KMS-11 (cell line): ENCODE data around the gene KCNQ2.

Experiments used
- H2AFZ ChIP-seq: fragments of 200-600 bp; sonication (generic); 2 replicates; pipeline ENCODE4 v1.6.1; 2016; ENCODE audit warnings: antibody characterized with exemption, mixed run types, low read depth
- H3K27ac ChIP-seq: fragments of 200-600 bp; sonication (generic); 2 replicates; pipeline ENCODE4 v1.6.1; 2016; ENCODE audit warnings: mild to moderate bottlenecking, mixed run types
- H3K27me3 ChIP-seq: fragments of 200-600 bp; sonication (generic); 2 replicates; pipeline ENCODE4 v1.6.1; 2017; ENCODE audit warnings: mild to moderate bottlenecking, low read depth, mixed run types, moderate library complexity; ENCODE audit not compliant: insufficient read depth
- H3K36me3 ChIP-seq: fragments of 200-600 bp; sonication (generic); 2 replicates; pipeline ENCODE4 v1.6.1; 2017; ENCODE audit warnings: mild to moderate bottlenecking, mixed run types; ENCODE audit not compliant: insufficient read depth
- H3K4me1 ChIP-seq: fragments of 200-600 bp; sonication (generic); 2 replicates; pipeline ENCODE4 v1.6.1; 2016; ENCODE audit warnings: mild to moderate bottlenecking, low read depth, mixed run types; ENCODE audit not compliant: poor library complexity, severe bottlenecking
- H3K4me2 ChIP-seq: fragments of 200-600 bp; sonication (generic); 2 replicates; pipeline ENCODE4 v1.7.0; 2016; ENCODE audit warnings: mild to moderate bottlenecking, mixed run types
- H3K4me3 ChIP-seq: fragments of 200-600 bp; sonication (generic); IDR thresholded peaks from 2 replicates; pipeline ENCODE4 v1.6.1; 2017; ENCODE audit warnings: low read depth, low read length, mixed read lengths; ENCODE audit not compliant: insufficient read depth
- H3K79me2 ChIP-seq: fragments of 200-600 bp; sonication (generic); 2 replicates; pipeline ENCODE4 v1.6.1; 2016; ENCODE audit warnings: low read depth, mixed run types; ENCODE audit not compliant: insufficient read depth
- H3K9ac ChIP-seq: fragments of 200-600 bp; sonication (generic); 2 replicates; pipeline ENCODE4 v1.6.1; 2016; ENCODE audit warnings: mild to moderate bottlenecking, mixed run types
- H4K20me1 ChIP-seq: fragments of 200-600 bp; sonication (generic); 2 replicates; pipeline ENCODE4 v1.6.1; 2016; ENCODE audit warnings: mild to moderate bottlenecking, mixed run types; ENCODE audit not compliant: insufficient read depth
- TF ChIP-seq, protein P1 (sequence below): fragments of 200-600 bp; sonication (generic); conservative IDR thresholded peaks from 2 replicates; pipeline ENCODE4 v1.6.1; 2017; ENCODE audit warnings: low read depth, mild to moderate bottlenecking, antibody characterized with exemption, low read length, moderate library complexity, mixed read lengths

KCNQ2 gene

DNA sequence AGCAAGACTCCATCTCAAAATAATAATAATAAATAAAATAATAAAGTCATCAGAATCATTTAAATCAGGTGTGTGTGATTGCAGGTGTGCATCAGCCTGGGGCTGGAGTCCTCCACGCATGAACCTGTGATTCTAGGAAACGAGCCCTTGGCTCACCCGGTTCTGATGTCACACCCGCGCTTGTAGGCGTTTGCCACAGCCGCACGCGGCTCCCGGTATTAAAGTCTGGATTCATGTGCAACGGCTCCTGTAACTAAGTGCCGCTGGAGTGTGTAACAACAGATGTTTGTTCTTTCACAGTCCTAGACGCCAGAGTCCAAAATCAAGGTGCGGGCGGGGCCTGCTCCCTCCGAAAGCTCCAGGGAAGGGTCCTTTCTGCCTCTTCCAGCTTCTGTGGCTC lies 45.2 kb downstream of the KCNQ2 start:
- no peak overlapping the region for H2AFZ ChIP-seq
- H3K9ac ChIP-seq: no peak overlapping the region
- H3K27me3 ChIP-seq: peaks cover 90% of the 10 kb centered on the region
- TF ChIP-seq, protein P1, sequence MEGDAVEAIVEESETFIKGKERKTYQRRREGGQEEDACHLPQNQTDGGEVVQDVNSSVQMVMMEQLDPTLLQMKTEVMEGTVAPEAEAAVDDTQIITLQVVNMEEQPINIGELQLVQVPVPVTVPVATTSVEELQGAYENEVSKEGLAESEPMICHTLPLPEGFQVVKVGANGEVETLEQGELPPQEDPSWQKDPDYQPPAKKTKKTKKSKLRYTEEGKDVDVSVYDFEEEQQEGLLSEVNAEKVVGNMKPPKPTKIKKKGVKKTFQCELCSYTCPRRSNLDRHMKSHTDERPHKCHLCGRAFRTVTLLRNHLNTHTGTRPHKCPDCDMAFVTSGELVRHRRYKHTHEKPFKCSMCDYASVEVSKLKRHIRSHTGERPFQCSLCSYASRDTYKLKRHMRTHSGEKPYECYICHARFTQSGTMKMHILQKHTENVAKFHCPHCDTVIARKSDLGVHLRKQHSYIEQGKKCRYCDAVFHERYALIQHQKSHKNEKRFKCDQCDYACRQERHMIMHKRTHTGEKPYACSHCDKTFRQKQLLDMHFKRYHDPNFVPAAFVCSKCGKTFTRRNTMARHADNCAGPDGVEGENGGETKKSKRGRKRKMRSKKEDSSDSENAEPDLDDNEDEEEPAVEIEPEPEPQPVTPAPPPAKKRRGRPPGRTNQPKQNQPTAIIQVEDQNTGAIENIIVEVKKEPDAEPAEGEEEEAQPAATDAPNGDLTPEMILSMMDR: no peak
- H3K4me3 ChIP-seq: no peak overlapping the region
- H3K36me3 ChIP-seq: no peaks in the 10 kb centered on the region
- no peaks in the 10 kb centered on the region for H4K20me1 ChIP-seq
- H3K27ac ChIP-seq: no peak overlapping the region
- no peaks in the 10 kb centered on the region for H3K79me2 ChIP-seq
- no peaks in the 10 kb centered on the region for H3K4me1 ChIP-seq
- no peak overlapping the region for H3K4me2 ChIP-seq

DNA sequence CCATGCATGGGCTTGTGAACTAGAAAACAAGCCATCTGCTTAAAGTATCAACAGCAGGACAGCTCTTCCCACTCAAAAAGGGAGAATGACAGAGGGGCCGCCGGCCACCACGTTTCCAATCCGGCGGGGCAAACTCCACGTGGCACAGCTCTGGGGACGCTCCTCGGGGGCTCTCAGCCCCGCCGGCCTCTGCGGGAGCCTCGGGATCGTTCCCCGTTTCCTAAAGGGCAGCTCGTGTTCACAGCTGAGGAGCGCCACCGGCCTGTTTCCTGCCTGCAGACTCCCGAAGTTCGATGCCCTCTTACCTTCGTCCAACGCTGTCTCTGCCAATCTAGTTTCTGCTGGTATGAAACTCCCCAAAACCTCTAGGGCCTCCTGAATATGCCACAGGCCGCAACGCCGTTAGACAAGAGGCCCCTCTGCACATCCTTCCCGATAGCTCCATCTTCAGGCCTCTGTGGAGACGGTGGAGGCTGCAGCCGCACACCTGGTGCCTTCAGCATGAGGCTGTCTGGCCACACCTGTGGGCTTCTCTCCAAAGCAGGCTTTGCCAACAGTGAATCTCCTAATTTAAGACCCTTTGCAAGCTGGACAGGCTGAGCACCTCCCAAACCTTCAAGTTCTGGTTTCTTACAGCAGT lies 46.5 kb downstream of the KCNQ2 start:
- no peak overlapping the region for H3K4me3 ChIP-seq
- H3K79me2 ChIP-seq: no peaks in the 10 kb centered on the region
- no peak overlapping the region for H3K27ac ChIP-seq
- peaks cover 98% of the 10 kb centered on the region for H3K27me3 ChIP-seq
- TF ChIP-seq, protein P1: no peak
- H3K9ac ChIP-seq: no peak overlapping the region
- no peak overlapping the region for H2AFZ ChIP-seq
- H3K4me2 ChIP-seq: no peak overlapping the region
- no peaks in the 10 kb centered on the region for H3K36me3 ChIP-seq
- no peaks in the 10 kb centered on the region for H4K20me1 ChIP-seq
- H3K4me1 ChIP-seq: no peaks in the 10 kb centered on the region

DNA sequence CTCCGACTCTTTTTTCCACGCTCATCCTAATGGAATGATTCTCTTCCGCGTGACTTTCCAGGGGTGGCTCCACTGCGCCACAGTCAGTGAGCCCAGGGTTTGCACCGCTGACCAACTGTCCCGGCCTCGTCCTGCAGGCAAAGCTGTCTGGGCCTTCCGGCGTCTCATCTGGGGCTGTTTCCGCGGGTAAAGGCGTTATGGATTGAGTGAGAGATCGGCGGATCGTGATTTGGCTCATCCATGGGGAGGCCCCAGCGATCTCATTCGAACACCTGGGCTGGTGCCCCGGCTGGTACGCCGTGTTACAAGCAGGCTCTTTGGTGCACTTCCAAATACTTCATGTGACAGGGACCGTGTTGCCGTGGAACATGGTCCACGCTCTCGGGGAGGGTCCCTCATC lies 47.8 kb downstream of the KCNQ2 start:
- no peaks in the 10 kb centered on the region for H3K4me1 ChIP-seq
- H3K27ac ChIP-seq: no peak overlapping the region
- no peaks in the 10 kb centered on the region for H3K79me2 ChIP-seq
- peaks cover 98% of the 10 kb centered on the region for H3K27me3 ChIP-seq
- no peaks in the 10 kb centered on the region for H4K20me1 ChIP-seq
- H3K4me3 ChIP-seq: no peak overlapping the region
- no peak overlapping the region for H3K4me2 ChIP-seq
- H3K36me3 ChIP-seq: no peaks in the 10 kb centered on the region
- H3K9ac ChIP-seq: no peak overlapping the region
- TF ChIP-seq, protein P1: no peak
- H2AFZ ChIP-seq: no peak overlapping the region

DNA sequence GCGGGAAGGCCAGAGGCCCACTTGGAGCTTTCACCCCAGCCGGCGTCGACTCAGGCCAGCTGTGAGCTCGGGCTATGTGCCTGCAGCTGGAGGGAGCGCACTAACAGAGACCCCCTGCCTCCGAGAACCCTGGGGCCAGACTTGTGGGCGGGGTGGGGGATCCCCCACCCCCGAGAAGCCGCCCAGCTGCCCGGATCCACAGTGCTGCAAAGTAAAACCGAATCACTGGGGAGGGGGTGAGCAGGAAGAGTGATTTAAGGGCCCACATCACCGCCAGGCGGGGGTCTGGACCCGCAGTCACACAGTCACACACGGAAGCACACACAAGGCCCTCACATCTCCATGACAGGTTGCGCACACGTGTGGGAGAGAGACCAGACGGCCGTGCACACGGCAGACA lies 48.7 kb downstream of the KCNQ2 start:
- peaks cover 100% of the 10 kb centered on the region for H3K27me3 ChIP-seq
- H3K4me3 ChIP-seq: no peak overlapping the region
- H3K4me1 ChIP-seq: no peaks in the 10 kb centered on the region
- no peak overlapping the region for H3K9ac ChIP-seq
- H3K4me2 ChIP-seq: no peak overlapping the region
- H2AFZ ChIP-seq: no peak overlapping the region
- H3K27ac ChIP-seq: no peak overlapping the region
- H3K36me3 ChIP-seq: no peaks in the 10 kb centered on the region
- TF ChIP-seq, protein P1: no peak
- H3K79me2 ChIP-seq: no peaks in the 10 kb centered on the region
- no peaks in the 10 kb centered on the region for H4K20me1 ChIP-seq
